Ammon's horn (tissue), 1 donor: ENCODE measurements around the gene CDKN2B-AS1.
A peak's percentile ranks its signal among the peaks of the same experiment; 100 is the strongest.

ENCODE experiments used
- DNase-seq: peaks from one replicate; pipeline ENCODE4 v3.0.0-alpha.2; 2016; ENCODE audit warnings: low spot score

CDKN2B-AS1 gene

DNA sequence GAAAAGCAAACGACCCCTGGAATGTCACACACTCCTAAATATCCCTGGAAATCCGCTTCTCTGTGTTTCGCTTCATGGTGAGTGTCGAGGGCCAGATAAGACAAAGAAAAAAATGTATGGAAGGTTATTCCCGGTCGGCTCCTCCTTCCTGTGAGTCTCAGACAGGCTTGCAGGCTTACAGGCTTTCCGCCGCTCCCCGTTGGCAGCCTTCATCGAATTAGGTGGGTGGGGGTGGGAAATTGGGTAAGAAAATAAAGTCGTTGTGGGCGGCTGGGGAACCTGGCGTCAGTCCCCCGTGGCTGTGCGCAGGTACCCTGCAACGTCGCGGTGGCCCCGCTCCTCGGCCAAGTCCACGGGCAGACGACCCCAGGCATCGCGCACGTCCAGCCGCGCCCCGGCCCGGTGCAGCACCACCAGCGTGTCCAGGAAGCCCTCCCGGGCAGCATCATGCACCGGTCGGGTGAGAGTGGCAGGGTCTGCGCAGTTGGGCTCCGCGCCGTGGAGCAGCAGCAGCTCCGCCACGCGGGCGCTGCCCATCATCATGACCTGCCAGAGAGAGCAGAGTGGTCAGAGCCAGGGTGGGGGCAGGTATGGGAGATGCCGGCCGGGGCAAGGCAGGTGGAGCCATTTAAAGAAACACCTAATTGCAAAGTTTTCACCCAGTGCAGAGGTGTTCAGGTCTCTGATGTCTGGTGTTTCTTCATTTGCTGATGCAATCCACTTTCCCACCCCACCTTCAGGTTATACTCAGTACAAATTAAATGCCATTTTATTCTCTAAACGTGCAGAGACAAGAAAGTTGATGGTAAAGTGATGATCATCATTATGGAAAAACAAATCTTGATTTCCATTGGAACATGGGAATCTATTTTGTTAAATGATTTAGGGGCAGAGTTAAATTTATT is 11.4 kb downstream of the CDKN2B-AS1 start:
- DNase-seq, result no peak

DNA sequence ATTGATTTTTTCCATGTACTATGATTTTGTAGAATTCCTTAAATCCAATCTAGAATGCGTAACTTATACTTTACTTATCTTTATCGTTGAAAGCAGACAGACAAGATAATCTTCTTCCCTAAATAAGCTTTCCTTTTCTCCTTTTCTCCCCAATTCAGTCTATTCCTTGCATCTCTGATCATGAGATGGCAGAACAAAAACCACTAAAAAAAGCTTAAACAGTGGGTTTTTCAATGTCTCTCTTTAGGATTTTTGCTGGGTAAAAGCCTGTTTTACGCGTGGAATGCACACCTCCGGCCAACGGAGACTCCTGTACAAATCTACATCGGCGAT is 13.8 kb downstream of the CDKN2B-AS1 start:
- no peak for DNase-seq

DNA sequence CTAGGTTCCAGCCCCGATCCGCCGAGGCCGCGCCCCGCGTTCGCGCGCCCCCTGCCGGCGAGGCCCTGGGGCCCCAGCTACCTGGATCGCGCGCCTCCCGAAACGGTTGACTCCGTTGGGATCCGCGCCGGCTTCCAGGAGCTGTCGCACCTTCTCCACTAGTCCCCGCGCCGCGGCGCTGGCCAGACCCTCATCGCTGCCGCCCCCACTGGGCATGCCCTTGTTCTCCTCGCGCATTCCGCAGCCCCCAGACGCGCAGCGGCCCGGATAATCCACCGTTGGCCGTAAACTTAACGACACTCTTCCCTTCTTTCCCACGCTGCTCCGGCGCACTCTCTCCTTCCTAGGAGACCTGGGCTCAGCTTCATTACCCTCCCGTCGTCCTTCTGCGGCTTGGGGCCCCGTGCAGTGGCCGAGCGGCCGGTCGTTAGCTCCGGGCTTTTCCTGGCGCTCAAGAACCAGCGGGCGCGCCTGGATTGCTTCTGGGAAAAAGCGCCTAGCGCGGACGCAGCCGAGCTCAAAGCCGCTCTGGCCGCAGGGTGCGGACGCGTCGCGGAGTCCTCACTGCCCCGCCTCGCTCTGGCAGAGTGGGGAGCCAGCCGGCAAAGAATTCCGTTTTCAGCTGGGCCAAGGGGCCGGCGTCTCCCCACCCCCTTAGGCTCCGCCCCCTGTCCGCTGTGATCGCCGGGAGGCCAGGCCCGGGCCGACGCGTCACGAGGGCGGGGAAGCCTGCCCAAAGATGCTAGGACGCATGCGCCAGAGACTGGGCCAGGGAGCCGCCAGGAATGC is 14.3 kb downstream of the CDKN2B-AS1 start, which contains the start of gene CDKN2B:
Gene CDKN2B (minus strand): TSS at position 589 of the 789 bp plus-strand sequence. CDS start 352 bp downstream, at position 237.
- peak; percentile 95 for DNase-seq

DNA sequence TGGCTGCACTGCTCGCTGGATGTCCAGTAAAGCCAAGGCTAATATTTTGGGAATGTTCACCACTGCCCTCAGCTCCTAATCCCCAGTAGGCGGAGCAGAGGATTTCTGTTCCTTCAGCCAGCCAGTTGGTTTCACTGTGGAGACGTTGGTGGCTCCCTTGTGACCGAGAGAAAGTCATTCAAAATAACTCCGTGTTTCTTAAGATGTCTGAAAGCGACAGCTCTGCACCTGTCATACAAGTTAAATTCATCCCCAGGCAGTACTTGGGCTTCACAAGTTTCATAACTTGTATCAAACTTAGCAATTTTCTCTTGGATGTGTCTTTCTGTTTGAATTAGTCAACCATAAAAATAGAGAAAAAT is 14.9 kb downstream of the CDKN2B-AS1 start:
- DNase-seq, result no peak

DNA sequence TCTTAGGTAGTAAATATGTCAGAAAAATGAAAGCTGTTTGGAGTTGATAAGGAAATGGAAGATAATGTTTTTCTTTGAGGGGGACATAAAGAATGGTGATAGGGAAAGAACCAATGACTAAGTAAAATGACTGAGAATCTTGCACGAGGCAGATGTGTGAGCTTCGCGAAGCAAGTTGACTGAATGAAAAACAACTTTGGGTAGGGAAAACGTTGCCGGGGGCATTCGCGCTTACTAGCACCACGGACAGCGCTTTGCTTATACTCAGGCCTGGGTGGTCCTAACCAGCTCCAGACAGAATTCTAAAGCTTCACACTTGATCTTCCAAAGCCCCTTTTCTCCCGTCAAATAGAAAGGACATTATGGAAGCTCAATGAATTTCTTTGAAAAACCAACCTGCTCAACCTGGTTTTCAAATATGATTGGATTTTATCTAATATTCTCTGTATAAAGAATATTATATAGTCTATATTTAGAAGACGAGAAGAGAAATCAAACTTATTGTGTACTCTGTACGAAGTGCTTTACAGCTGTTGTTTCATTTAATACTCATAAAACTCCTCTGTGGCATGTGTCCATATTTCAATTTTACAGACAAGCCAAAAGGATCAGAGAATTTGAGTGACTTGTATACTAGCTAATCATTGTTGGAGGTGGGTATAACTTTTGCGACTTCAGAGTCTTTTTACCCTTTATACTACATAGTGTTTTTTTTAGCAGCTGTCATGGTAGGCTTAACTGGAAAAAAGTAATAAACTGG is 16.5 kb downstream of the CDKN2B-AS1 start:
- no peak for DNase-seq

DNA sequence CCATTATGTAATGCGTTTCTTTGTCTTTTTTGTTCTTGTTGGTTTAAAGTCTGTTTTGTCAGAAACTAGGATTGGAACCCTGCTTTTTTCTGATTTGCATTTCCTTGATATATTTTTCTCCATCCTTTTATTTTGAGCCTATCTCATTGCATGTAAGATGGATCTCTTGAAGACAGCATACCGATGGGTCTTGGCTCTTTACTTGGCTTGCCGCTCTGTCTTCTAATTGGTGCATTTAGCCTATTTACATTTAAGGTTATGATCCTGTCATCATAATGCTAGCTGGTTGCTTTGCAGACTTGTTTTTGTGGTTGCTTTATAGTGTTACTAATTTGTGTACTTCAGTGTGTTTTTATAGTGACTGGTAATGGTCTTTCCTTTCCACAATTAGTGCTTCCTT is 27.8 kb downstream of the CDKN2B-AS1 start:
- DNase-seq, result no peak

DNA sequence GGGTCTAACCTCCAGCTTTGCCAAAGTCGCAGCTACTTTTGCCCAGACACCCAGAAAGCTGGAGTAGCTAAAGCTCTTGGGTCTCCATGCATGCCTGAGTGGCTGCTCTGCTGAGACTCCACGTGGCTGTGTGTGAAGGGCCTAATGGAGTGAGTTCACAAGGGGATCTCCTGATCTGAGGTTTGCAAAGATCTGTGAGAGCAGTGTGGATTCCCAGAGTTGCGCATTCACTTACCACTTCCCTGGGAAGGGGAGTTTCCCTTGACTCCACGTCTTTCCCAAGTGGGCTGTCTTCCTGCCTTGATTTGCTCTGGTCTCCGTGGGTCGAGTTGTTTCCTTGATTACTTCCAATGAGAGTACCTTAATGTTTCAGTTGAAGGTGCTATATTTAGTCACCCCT is 32.1 kb downstream of the CDKN2B-AS1 start:
- no peak for DNase-seq

DNA sequence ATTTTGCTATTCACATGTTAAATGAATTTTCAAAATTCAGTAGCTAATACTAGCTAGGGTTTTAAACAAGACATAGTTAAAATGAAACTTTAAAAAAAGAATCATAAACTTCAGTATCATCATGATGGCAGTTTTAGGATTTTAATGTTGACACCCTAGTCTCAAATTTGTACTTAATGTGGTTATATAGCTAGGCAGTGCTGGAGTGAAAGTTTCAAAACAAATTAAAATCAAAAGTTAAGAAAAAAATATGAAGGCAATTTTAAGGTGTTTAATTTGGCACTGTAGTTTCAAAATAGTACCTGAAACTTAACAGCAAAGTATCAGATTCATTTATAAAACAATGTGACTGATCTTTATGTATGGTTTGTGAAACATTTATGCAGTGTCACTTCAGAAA is 33.8 kb downstream of the CDKN2B-AS1 start:
- DNase-seq, result no peak

DNA sequence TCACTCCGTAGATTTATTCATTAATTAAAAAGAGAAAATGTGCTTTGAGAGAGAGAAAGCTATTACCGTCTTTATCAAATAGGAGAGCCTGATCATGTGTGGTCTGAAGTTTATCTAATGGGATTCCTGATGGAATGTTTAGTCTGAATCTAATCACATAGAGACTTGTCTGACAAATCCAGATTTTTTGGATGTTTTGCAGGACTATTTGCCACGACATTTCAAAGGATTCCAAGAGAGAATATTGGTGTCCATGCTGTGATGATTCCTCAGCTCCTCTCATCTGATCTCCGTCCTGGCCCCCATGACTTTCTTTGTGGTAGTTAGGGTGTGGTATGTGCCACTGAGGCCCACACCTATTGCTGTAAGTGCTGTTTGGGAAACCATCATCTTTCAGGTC is 34.6 kb downstream of the CDKN2B-AS1 start:
- DNase-seq, result no peak

DNA sequence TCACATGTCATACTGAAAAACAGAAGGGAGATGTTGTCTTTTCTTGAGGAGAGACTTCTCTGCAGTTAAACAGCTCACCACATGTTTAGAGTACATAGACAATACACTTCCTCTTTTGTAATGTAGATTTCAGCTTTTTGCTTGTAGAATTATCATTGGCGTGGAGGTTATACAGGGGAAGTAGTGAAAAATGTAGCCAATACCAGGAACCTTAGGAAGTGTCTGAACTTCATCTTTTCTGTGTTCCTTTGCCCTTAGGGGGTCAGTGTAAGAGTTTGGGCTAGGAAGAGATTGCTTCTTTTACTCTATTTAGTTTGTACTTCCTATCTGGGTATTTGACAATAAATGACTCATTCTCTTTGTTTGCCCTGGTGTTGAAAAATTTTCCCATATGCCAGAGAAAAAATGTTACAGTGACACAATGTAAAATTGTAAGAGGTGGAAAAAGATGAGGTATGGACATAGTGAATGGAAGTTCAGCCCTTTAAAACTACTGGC is 35.6 kb downstream of the CDKN2B-AS1 start:
- DNase-seq, result no peak

DNA sequence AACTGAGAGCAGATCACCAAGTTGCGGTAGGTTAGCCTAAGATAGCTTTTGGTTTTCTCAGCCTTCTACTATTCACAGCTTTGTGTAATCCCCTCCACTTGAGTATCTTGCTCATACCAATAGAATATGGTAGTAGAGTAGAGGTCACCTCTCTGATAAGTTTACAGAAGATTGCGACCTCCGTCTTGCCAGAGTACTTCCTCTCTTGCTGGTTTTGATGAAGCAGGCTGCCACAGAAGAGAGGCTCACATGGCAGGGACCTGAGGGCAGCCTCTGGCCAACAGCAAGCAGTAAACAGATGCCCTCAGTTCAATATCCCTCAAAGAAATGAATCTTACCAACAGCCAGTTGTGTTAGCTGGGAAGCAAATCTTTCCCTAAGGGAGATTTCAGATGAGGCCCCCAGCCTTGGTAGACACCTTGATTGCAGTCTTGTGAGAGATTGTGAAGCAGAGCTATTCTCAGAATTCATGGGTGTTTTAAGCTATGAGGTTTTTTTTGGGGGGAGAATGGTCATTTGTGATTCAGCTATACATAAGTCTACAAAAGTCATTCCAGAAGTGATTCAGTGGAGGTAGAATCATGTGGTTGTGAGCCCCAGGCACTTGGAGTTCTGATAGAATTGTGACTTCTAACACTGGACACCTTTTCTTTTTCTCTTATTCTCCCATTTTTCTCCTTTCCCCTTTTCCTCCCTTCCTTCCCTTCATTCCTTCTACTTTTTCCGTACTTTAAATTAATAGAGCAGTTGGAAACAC is 37.2 kb downstream of the CDKN2B-AS1 start:
- DNase-seq, result no peak

DNA sequence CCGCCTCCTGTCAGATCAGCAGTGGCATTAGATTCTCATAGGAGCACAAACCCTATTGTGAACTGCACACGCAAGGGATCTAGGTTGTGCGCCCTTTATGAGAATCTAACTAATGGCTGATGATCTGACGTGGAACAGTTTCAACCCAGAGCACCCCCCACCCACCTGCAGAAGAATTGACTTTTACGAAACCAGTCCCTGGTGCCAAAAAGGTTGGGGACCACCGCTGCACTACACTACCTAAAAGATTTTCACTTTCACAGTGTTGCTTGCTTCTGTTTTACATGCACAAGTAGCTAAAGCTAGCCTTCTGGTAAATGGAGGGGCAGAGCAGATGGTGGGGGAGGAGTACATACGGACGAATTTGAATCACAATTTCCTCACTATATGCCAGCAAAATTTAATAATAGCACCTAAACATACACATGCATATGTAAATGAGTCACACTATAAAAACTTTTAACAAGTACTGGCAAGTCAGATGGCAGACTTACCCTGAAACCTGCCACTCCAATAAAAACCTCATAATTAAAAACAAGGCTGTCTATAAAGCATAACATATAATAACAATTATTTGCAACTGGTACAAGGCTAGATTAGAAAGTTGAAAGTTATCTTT is 38.5 kb downstream of the CDKN2B-AS1 start:
- no peak for DNase-seq

DNA sequence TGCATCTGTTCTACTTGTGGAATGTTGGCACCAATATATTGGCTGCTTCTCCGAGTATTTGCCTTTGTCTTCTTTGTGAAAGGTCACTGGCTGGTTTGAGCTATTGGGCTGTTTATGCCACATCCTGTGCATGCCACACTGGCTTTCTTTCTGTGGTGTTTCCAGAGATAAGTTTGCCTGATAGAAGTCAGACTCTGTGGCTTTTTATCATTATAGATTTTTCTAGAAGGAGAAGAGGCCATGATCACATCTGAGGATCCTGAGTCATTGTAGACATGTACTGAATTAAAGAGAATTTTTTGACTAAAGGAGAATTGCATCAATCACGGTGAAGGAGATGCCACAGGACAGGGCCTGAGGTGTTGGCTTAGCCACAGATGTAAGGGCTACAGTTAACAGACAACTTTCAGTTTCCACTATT is 41.0 kb downstream of the CDKN2B-AS1 start:
- no peak for DNase-seq

DNA sequence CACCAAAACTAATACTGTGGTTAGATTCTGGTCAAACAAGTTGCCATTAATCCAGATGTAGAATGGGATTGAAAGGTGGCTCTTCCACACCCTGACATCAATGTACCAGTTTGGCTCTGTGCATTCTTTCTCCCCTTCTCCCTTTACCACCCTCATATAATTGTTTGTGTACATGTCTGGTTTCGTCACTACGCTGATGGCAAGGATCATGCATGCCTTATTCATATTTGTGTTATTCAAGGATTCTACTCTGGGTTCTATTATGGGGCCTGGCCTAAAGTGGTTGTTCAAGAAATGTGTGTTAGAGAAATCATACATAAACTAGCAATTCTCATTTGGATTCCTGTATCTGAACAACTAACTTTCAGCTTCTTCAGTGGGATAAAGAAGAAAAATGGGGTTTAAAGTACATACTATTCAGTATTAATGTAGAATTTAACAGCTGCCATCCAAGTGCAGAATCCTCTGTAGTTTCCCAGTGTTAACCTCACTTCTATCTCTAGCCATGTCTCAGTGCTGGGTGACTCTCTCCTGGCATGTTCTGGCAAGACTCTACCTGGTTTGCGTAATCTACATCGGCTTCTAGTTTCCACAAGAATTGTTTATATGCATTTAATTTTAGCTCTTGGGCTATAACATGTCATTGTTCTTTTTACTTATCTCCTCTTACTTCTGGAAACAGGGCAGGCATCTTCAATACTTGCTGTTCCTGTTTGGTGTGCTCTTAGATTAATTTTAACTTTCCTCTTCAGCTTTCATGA is 42.5 kb downstream of the CDKN2B-AS1 start:
- no peak for DNase-seq

DNA sequence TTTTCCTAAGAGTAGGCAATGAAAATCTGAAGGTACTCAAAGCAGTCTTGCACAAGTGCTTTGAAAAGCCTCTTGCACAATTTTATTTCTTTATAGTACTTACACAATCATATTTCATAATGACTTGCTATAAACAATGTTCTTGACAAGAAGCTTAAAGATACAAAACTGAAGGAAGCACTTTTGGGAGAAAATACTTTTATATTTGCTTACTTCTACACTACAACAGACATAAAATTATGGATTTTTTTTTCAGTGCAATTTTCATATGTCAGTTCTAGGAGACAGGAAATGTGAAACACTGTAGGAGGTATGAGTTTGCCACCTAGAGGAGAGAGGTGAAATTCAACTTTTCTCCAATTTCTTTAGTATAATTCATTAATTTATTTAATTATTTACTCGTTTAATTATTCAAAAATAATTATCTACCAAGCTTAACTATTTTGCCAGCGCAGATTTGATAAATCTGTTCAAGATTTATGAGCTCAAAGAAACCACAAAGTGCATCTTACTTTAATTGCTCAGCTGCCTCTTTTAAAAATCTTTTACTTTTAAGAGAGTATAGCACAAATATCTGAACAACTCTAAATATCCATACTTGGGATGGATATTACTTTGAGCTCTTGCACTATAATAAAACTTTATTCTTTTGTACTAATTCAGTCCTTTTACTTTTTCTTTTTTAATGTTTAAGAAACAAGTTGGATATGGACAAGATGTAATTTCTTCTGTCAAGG is 43.5 kb downstream of the CDKN2B-AS1 start:
- no peak for DNase-seq

DNA sequence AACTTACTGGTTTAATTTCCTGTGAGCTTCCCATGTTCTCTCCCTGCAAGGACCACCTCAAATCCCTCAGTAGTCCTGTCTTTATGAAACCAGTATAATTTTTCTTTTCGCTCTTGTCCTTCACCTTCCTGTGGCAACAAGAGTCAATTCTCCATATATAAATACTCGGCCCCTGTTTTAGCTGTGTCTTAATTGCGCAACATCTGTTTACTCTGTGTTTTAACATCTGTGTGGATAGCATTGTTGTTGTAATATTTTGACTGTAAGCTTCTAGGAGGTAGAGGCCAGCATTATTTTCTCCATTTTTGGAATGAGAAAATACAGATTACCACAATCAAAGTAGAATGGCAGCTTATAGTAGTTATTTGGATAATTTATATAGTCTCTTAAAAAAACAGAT is 44.7 kb downstream of the CDKN2B-AS1 start:
- DNase-seq, result no peak

DNA sequence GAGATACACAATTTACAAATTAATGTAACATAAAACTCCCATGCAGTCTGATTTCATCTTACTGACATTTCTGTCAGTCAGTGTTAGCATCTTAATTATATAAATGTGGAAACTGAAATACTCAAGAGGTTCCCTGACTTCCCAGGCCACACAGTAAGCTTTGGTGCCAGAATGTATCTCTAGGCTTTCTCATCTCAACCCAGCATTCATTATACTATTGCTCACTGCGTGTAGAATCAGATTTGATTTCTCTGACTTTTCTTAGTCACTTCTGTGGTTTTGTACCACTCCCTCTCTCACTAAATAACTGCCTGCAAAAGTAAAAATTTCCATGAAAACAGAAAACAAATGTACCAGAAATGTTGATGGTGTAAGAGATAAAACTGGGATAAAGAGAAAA is 46.2 kb downstream of the CDKN2B-AS1 start:
- DNase-seq, result no peak

DNA sequence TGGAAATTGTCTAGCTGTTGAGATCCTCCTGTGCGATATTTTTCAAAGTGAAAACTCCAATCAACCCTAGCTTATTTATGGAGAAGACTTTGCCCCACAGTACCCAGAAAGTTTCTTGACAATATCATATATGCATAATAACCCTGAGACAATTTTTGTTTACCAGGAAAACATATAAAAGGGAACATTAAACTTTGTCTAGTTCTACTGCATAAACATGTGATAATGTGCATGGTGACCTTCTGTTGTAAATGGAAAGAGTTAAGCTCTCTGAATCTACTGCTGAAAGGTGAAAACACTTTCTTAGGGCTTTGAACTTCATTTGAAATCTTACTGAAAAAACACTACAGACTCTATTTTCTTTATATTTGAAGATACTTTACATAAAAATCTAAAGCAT is 46.8 kb downstream of the CDKN2B-AS1 start:
- no peak for DNase-seq

DNA sequence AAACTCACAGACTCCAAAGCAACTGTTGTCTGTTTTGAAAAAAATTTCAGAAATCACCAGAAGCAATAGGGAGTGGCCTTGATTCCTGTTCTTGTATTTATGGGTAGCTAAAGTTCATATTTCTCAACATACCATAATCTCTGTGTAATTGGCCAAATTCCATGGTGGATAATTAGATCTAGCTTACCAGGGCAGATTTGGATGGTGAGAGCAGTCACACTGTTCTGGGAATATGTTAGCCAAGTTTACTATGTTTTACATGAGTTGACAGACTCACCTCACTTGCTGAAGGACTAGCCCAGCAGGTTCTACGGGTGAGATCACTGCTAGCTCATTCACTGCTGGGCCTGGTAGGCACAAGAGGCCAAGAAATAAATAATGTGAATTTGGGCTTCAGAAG is 47.2 kb downstream of the CDKN2B-AS1 start:
- DNase-seq, result no peak

DNA sequence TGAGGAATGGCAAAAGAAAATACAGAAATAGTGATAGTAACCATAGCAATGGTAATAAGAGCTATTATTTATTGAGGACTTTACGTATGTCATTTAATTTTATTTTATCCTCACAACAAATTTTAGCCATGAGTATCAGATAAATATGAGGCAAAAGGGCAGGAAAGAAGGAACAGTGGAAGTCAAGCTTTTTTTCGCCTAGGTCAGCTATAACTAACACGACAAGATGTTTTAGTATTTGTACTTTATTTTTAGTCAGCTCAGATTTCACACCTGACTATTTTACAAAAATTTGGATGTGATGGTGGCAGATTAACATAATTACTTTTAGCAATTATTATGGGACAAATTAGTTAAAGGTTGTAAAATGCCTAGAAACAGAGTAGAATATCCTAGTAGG is 49.3 kb downstream of the CDKN2B-AS1 start:
- DNase-seq, result no peak
